Stimulated activated effector memory CD8-positive, alpha-beta T cell treated with anti-CD3 and anti-CD28 coated beads, Interleukin-12 subunit alpha, Interleukin-12 subunit beta, amount 100 ng/mL, for 72 hours (primary cell): ENCODE measurements around the gene ZNF440.
"Not testable (repeated sequence)": the region's sequence is repeated elsewhere in the genome, so short reads cannot be mapped to it uniquely, and the experiment has no call there.

Experiments used
- ATAC-seq: fragments of 150-1000 bp; cut with Tn5 transposase; 2 replicates; pipeline ENCODE4 v1.10.0; 2021
- DNase-seq, 2 donors: peaks; one replicate each; pipeline ENCODE4 v3.0.0; 2021 to 2022; ENCODE audit warnings: low spot score in 2 of 2
- H3K27ac Mint-ChIP-seq: one replicate; pipeline ENCODE4 v1.8.0; 2022; ENCODE audit warnings: mild to moderate bottlenecking, mixed read lengths
- H3K36me3 Mint-ChIP-seq: one replicate; pipeline ENCODE4 v1.8.0; 2022; ENCODE audit warnings: mild to moderate bottlenecking, mixed read lengths
- H3K4me1 Mint-ChIP-seq: one replicate; pipeline ENCODE4 v1.8.0; 2022; ENCODE audit warnings: mixed read lengths
- H3K4me3 Mint-ChIP-seq: one replicate; pipeline ENCODE4 v1.8.0; 2022; ENCODE audit warnings: mild to moderate bottlenecking, mixed read lengths
- H3K9me3 Mint-ChIP-seq: one replicate; pipeline ENCODE4 v1.8.0; 2022; ENCODE audit warnings: mixed read lengths

ZNF440 gene

DNA sequence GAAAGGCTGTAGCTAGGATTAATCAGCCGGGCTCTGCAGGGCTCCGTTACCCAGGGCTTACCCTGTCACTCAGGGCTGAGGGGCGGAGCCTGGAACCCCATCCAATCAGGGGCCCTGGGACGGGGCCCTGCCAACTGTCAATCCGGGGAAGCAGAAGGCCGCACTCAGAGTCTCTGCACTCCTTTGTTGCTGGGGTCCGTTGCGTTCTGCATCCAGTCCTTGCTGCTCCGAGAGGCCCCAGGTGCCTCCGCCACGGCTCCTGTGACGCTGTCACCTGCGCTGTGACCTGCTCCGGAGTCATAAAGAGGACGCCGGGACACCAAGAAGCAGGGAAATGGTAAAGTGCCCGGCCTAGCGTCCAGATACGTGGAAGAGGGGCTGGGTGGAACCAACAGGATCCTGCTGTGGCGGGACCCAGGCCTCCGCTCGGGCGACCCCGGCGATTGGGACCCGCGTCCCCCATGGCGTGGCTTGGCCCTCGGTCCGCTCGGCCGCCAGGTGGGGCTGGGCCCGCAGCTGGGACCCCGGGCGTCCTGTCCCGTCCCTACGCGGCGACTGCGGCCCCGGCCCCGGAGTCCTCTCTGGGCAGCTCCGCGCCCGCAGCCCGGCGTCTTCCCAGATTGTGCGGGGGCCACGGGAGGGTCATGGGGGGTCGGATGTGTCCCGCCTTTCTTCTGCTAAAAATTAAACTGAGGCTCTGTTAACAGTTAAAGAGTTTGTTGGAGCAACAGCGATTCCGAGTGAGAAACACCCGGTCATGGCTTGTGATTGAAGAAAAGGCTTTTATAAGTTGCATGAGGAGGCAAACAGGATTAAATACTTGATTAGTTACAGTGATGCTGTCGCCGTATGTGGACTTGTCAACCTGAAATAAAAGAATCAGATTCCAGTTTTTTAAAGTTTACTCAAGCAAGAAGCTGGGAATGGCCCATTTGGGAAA is 15.4 kb upstream of the ZNF440 start, which contains the start of gene ZNF491:
Gene ZNF491 (plus strand): TSS at position 133 of the 940 bp plus-strand sequence. CDS start 7,431 bp downstream, outside the sequence.
- ATAC-seq (peak; percentile 99), DNase-seq (peak; percentile 37 to 88)
- H3K36me3 Mint-ChIP-seq = no peaks in the 10 kb centered on the region
- peaks cover 15% of the 10 kb centered on the region for H3K4me1 Mint-ChIP-seq
- H3K27ac Mint-ChIP-seq = no peak within 1 kb of the TSS
- peaks cover 4% of the 10 kb centered on the region for H3K9me3 Mint-ChIP-seq
- H3K4me3 Mint-ChIP-seq = peak within 1 kb of the TSS; percentile 74

GRCh38 chr19:11806354-11807098 is 7.5 kb upstream of the ZNF440 start:
- no peak for DNase-seq
- ATAC-seq = no peak

GRCh38 chr19:11807099-11807380 is 7.0 kb upstream of the ZNF440 start:
- no peaks in the 10 kb centered on the region for H3K4me1 Mint-ChIP-seq
- DNase-seq (no peak), ATAC-seq (no peak)
- no peaks in the 10 kb centered on the region for H3K36me3 Mint-ChIP-seq
- no peak overlapping the region for H3K4me3 Mint-ChIP-seq
- H3K9me3 Mint-ChIP-seq = peaks cover 25% of the 10 kb centered on the region
- H3K27ac Mint-ChIP-seq = no peak overlapping the region

More at GRCh38 chr19:11806354-11807098, 7.5 kb upstream of the ZNF440 start:
- H3K27ac Mint-ChIP-seq = no peak overlapping the region
- no peaks in the 10 kb centered on the region for H3K36me3 Mint-ChIP-seq
- H3K4me1 Mint-ChIP-seq = no peaks in the 10 kb centered on the region
- peaks cover 25% of the 10 kb centered on the region for H3K9me3 Mint-ChIP-seq
- no peak overlapping the region for H3K4me3 Mint-ChIP-seq

DNA sequence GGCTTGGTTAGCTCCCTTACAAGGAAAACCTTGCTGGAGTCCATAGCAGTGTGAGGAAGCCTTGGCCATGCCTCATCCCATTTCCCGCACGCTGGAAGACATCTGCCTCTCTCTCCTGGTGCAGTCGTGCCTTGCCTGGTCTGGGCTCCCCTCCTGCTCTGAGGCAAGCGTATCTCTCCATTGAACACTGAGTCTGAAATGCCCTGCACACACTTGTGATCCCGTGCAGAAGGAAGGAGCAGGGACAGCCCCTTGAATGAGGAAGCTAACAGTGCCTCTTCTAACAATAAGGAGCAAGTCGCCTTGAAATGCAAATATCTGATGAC is 407 bp upstream of the ZNF440 start:
- no peak for DNase-seq
- peak overlapping the region; percentile 81 for H3K27ac Mint-ChIP-seq
- no peaks in the 10 kb centered on the region for H3K36me3 Mint-ChIP-seq
- peaks cover 20% of the 10 kb centered on the region for H3K4me1 Mint-ChIP-seq
- peak overlapping the region; percentile 83 for H3K4me3 Mint-ChIP-seq
- ATAC-seq = peak; percentile 46
- peaks cover 4% of the 10 kb centered on the region for H3K9me3 Mint-ChIP-seq

GRCh38 chr19:11814700-11815035 is 595 bp downstream of the ZNF440 start:
- no peak for DNase-seq
- Mint-ChIP-seq H3K4me1 (peaks cover 20% of the 10 kb centered on the region), H3K4me3 (peak overlapping the region; percentile 83), H3K9me3 (no peaks in the 10 kb centered on the region), H3K27ac (no peak overlapping the region), H3K36me3 (no peaks in the 10 kb centered on the region)
- peak; percentile 2 for ATAC-seq

DNA sequence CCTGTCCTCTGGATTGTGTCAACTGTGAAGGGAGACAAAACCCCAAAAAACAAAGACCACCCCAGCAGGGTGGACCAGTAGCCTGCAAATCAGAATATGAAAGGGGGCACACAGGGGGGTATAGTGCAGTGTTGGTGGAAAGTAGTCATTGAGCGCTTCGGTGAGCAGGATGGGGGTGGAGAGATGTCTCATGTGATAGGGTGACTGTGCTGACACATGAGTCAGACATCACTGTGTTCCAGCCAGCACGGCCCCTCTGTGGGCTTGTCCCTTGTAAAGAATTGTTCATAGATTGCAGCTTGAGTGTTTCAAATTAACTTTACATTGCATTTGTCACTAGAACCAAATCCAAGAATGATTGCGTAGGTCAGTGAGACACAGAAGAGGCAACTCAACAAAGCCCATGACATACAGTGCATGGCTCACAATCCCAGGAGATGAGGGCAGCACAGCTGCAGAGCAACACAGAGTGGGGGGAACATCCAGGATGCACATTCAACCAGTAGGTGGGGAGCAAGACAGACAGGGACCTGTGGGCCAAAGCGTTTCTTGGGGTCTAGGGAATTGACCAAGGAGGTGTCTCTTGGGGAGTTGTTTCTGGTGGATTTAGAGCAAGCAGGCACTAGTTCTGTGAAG is 7.5 kb downstream of the ZNF440 start:
- ATAC-seq = no peak
- Mint-ChIP-seq H3K27ac (no peak overlapping the region), H3K36me3 (peaks cover 11% of the 10 kb centered on the region), H3K4me1 (peaks cover 9% of the 10 kb centered on the region), H3K4me3 (no peak overlapping the region), H3K9me3 (peaks cover 10% of the 10 kb centered on the region)
- DNase-seq = no peak

GRCh38 chr19:11828957-11829876 is 15.1 kb downstream of the ZNF440 start:
- H3K36me3 Mint-ChIP-seq = peaks cover 47% of the 10 kb centered on the region
- not testable (repeated sequence) for H3K27ac Mint-ChIP-seq, DNase-seq, H3K4me3 Mint-ChIP-seq, H3K4me1 Mint-ChIP-seq, ATAC-seq
- peaks cover 23% of the 10 kb centered on the region for H3K9me3 Mint-ChIP-seq

GRCh38 chr19:11832253-11832912 is 18.3 kb downstream of the ZNF440 start:
- Mint-ChIP-seq H3K27ac (no peak overlapping the region), H3K4me1 (no peaks in the 10 kb centered on the region), H3K9me3 (peaks cover 20% of the 10 kb centered on the region), H3K36me3 (peaks cover 39% of the 10 kb centered on the region), H3K4me3 (no peak overlapping the region)
- DNase-seq (no peak), ATAC-seq (no peak)

DNA sequence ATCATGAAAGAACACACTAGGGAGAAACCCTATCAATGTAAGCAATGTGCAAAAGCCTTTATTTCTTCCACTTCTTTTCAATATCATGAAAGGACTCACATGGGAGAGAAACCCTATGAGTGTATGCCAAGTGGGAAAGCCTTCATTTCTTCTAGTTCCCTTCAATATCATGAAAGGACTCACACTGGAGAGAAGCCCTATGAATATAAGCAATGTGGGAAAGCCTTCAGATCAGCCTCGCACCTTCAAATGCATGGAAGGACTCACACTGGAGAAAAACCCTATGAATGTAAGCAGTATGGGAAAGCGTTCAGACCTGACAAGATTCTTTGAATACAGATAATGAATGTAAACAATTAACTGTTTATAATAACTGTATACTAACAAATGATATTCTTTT is 19.5 kb downstream of the ZNF440 start:
- DNase-seq = no peak
- Mint-ChIP-seq H3K27ac (no peak overlapping the region), H3K4me1 (no peaks in the 10 kb centered on the region), H3K36me3 (peaks cover 35% of the 10 kb centered on the region), H3K9me3 (peaks cover 21% of the 10 kb centered on the region), H3K4me3 (no peak overlapping the region)
- no peak for ATAC-seq

GRCh38 chr19:11835626-11836066 is 21.6 kb downstream of the ZNF440 start:
- not testable (repeated sequence) for H3K4me3 Mint-ChIP-seq, DNase-seq, H3K4me1 Mint-ChIP-seq, H3K27ac Mint-ChIP-seq, ATAC-seq
- H3K9me3 Mint-ChIP-seq = peaks cover 23% of the 10 kb centered on the region
- H3K36me3 Mint-ChIP-seq = peaks cover 24% of the 10 kb centered on the region

- Mint-ChIP-seq H3K4me3 (no peak overlapping the region), H3K27ac (no peak overlapping the region), H3K4me1 (peaks cover 6% of the 10 kb centered on the region), H3K36me3 (no peaks in the 10 kb centered on the region), H3K9me3 (peaks cover 7% of the 10 kb centered on the region)
- no peak for ATAC-seq
- DNase-seq = no peak
Measured at GRCh38 chr19:11843722-11844121, 29.6 kb downstream of the ZNF440 start.

- ATAC-seq, H3K4me3 Mint-ChIP-seq, DNase-seq, H3K27ac Mint-ChIP-seq, H3K36me3 Mint-ChIP-seq, H3K9me3 Mint-ChIP-seq: not testable (repeated sequence)
- H3K4me1 Mint-ChIP-seq = peaks cover 13% of the 10 kb centered on the region
Measured at GRCh38 chr19:11847615-11848014, 33.5 kb downstream of the ZNF440 start.

GRCh38 chr19:11848200-11848593 is 34.1 kb downstream of the ZNF440 start:
- ATAC-seq = no peak
- Mint-ChIP-seq H3K36me3 (no peaks in the 10 kb centered on the region), H3K27ac (no peak overlapping the region), H3K4me1 (peaks cover 13% of the 10 kb centered on the region), H3K4me3 (peak overlapping the region; percentile 66), H3K9me3 (peaks cover 8% of the 10 kb centered on the region)
- DNase-seq = no peak
